ENCODE measurements around the gene COX10.
"Not testable (repeated sequence)": the region's sequence is repeated elsewhere in the genome, so short reads cannot be mapped to it uniquely, and the experiment has no call there.

COX10 gene

DNA sequence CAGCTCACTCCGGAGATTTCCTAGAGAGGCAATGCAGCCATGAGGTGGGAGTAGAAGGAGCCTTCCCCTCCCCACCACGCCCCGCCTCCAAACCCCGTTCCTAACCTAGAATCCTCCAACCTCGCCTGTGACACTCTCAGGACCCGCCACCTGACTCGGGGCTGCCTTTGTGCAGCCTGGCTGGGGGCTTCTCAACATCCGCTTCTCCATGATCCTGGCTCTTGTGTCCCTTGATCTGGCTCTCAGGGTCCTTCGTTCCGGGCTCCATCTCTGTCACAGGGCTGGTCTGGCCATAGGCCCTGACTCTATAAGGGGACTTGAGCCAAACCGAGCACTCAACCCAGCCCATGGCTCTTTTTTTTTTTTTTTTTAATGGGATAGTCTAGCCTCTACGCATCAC is 143.1 kb downstream of the COX10 start:
- in situ Hi-C loops (cut with HindIII; ENCODE audit: low sequenced_read_pairs): no loop called here
- H3K4me3 ChIP-seq (ENCODE audit: low read depth, low read length): no peak overlapping the region
- TF ChIP-seq CTCF (IDR thresholded peaks at IDR 0.05; ENCODE audit: low read depth, low read length, missing control alignments): no peak
- no peak for DNase-seq (ENCODE audit: low read depth)

- H3K4me3 ChIP-seq (ENCODE audit: low read depth, low read length): no peak overlapping the region
- DNase-seq (ENCODE audit: low read depth): no peak
- in situ Hi-C loops (cut with HindIII; ENCODE audit: low sequenced_read_pairs): no loop called here
- TF ChIP-seq CTCF (IDR thresholded peaks at IDR 0.05; ENCODE audit: low read depth, low read length, missing control alignments): no peak
Measured at GRCh38 chr17:14214271-14214670, 145.0 kb downstream of the COX10 start.

DNA sequence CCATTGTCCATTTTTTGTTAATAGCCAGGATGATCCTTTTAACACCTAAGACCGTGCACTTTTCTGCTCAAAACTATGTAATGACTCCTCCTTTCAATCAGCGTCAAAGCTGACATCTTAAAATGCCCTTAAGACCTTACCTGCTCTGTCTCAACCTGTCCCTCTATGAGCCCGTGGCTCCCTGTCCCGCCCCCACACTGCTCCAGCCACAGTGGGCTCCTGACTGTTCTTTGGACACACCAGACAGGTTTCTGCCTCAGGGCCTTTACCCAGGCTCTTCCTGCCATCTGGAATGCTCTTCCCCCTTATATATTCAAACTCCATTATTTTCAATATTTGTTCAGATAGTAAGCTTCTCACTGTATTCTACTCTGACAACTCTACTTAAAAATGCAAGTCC is 153.3 kb downstream of the COX10 start:
- DNase-seq (ENCODE audit: low read depth): no peak
- no peak overlapping the region for H3K4me3 ChIP-seq (ENCODE audit: low read depth, low read length)
- TF ChIP-seq CTCF (IDR thresholded peaks at IDR 0.05; ENCODE audit: low read depth, low read length, missing control alignments): no peak
- in situ Hi-C loops (cut with HindIII; ENCODE audit: low sequenced_read_pairs): no loop called here

DNA sequence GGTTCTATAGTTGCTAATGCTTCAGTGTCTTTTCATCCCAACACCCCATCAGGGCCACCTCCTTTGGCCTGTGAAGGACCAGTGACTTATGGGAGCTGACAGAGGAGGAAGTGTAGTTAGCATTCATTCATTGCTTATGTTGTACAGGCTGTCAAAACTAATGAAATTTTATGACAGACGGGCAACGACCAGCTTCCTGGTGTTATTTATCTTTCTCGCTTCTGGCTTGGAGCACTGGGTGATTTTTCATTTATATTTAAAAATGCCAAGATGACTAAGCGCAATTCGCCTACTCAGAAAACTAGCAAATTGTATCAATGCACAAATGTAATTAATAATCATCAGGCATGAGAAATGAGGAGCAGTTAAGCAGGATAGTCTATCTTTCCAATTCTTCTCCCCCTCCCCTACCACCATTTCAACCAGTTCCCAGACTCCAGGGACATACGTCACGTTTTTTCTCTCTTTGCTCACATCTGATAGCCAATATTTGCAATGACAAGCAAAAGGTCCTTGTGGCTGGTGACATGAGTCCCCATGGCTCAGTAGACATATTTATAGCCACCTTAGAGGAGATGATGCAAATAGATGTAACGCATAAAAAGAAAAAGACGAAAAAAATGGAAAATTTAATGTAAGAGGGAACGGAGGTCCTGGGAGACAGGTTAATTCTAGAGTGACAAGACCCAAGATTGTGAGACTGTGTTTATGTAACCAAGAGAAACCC is 156.1 kb downstream of the COX10 start:
- in situ Hi-C loops (cut with HindIII; ENCODE audit: low sequenced_read_pairs): no loop called here
- no peak for DNase-seq (ENCODE audit: low read depth)
- no peak overlapping the region for H3K4me3 ChIP-seq (ENCODE audit: low read depth, low read length)
- TF ChIP-seq CTCF (IDR thresholded peaks at IDR 0.05; ENCODE audit: low read depth, low read length, missing control alignments): no peak

- no peak for TF ChIP-seq CTCF (IDR thresholded peaks at IDR 0.05; ENCODE audit: low read depth, low read length, missing control alignments)
- H3K4me3 ChIP-seq (ENCODE audit: low read depth, low read length): no peak overlapping the region
- in situ Hi-C loops (cut with HindIII; ENCODE audit: low sequenced_read_pairs): no loop called here
- no peak for DNase-seq (ENCODE audit: low read depth)
Measured at GRCh38 chr17:14227052-14227451, 157.7 kb downstream of the COX10 start.

GRCh38 chr17:14228903-14229302 is 159.6 kb downstream of the COX10 start:
- no peak for DNase-seq (ENCODE audit: low read depth)
- no peak for TF ChIP-seq CTCF (IDR thresholded peaks at IDR 0.05; ENCODE audit: low read depth, low read length, missing control alignments)
- H3K4me3 ChIP-seq (ENCODE audit: low read depth, low read length): no peak overlapping the region
- in situ Hi-C loops (cut with HindIII; ENCODE audit: low sequenced_read_pairs): no loop called here

GRCh38 chr17:14231187-14231586 is 161.9 kb downstream of the COX10 start:
- DNase-seq (ENCODE audit: low read depth); in situ Hi-C loops (cut with HindIII; ENCODE audit: low sequenced_read_pairs); H3K4me3 ChIP-seq (ENCODE audit: low read depth, low read length): not testable (repeated sequence)

- in situ Hi-C loops (cut with HindIII; ENCODE audit: low sequenced_read_pairs); H3K4me3 ChIP-seq (ENCODE audit: low read depth, low read length): not testable (repeated sequence)
Measured at GRCh38 chr17:14235047-14235446, 165.7 kb downstream of the COX10 start.

GRCh38 chr17:14236032-14236431 is 166.7 kb downstream of the COX10 start:
- DNase-seq (ENCODE audit: low read depth); H3K4me3 ChIP-seq (ENCODE audit: low read depth, low read length); in situ Hi-C loops (cut with HindIII; ENCODE audit: low sequenced_read_pairs): not testable (repeated sequence)

More at GRCh38 chr17:14235047-14235446, 165.7 kb downstream of the COX10 start:
- DNase-seq (ENCODE audit: low read depth): not testable (repeated sequence)

DNA sequence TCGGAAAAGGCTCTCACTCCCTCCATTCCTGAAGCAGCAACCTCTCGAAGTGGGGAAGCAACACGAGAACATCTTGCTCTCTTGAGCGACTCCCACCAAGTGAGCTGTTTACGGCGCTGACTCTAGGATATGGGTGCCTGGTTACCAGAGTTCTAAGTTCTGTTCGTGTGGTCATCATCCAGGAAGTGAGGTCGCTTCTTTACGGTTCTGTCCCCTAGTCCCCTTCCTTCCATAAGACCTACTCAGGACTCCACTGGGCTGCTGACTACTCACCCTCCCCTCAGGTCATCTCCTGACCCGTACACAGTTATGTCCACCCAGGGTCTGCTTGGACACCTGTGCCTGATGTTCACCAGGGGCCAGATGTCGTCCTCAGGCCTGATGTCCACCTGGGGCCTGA is 167.5 kb downstream of the COX10 start, which contains the start of gene CDRT15:
Gene CDRT15 (minus strand): TSS at position 101 of the 400 bp plus-strand sequence. CDS start 29 bp downstream, at position 72.
- H3K4me3 ChIP-seq (ENCODE audit: low read depth, low read length); in situ Hi-C loops (cut with HindIII; ENCODE audit: low sequenced_read_pairs): not testable (repeated sequence)

GRCh38 chr17:14239271-14239670 is 170.0 kb downstream of the COX10 start:
- in situ Hi-C loops (cut with HindIII; ENCODE audit: low sequenced_read_pairs); H3K4me3 ChIP-seq (ENCODE audit: low read depth, low read length); DNase-seq (ENCODE audit: low read depth): not testable (repeated sequence)

More for the DNA sequence above, 167.5 kb downstream of the COX10 start, which contains the start of gene CDRT15:
- not testable (repeated sequence) for DNase-seq (ENCODE audit: low read depth)

Data from astrocyte of the cerebellum (primary cell).